CD4-positive, CD25-positive, alpha-beta regulatory T cell (primary cell): Measurements from ENCODE around the gene DDX10. TPM values are rescaled to one million over a fixed set of nuclear protein-coding genes. Genes with fewer than 3 reads are reported as not detected.
"Not testable (repeated sequence)": the region's sequence is repeated elsewhere in the genome, so short reads cannot be mapped to it uniquely, and the experiment has no call there.

Source experiments
- ATAC-seq, 2 donors: fragments of 150-1000 bp; cut with Tn5 transposase; one replicate each; pipeline ENCODE4 v1.10.0; 2021; ENCODE audit warnings: low read depth in 2 of 2, moderate number of reproducible peaks in 2 of 2, moderate library complexity in 1 of 2
- DNase-seq, 3 donors: peaks; one replicate each; pipeline versions ENCODE4 v3.0.0 to v3.0.0-alpha.2; 2012 to 2022; ENCODE audit warnings: mixed read lengths in 1 of 3
- H3K27ac ChIP-seq: one replicate; pipeline ENCODE4 v1.7.0; 2013; ENCODE audit warnings: mild to moderate bottlenecking, low read length; ENCODE audit not compliant: insufficient read depth, poor library complexity, severe bottlenecking
- H3K27me3 ChIP-seq: one replicate; pipeline ENCODE4 v1.7.0; 2013; ENCODE audit warnings: low read length; ENCODE audit not compliant: control insufficient read depth, insufficient read depth
- H3K36me3 ChIP-seq: one replicate; pipeline ENCODE4 v1.7.0; 2013; ENCODE audit warnings: mild to moderate bottlenecking, low read length, moderate library complexity; ENCODE audit not compliant: control insufficient read depth, insufficient read depth
- H3K4me1 ChIP-seq: 2 replicates; pipeline ENCODE4 v1.7.0; 2013; ENCODE audit warnings: mild to moderate bottlenecking, low read length; ENCODE audit not compliant: insufficient read depth, control insufficient read depth, poor library complexity, severe bottlenecking
- H3K4me3 ChIP-seq: one replicate; pipeline ENCODE4 v1.7.0; 2013; ENCODE audit warnings: low read depth, mild to moderate bottlenecking, low read length, moderate library complexity
- H3K9me3 ChIP-seq, 2 experiments: 1 replicate in 1 of 2; 2 replicates in 1 of 2; pipeline ENCODE4 v1.7.0; 2013; ENCODE audit warnings: low read length in 2 of 2, mild to moderate bottlenecking in 1 of 2, moderate library complexity in 1 of 2; ENCODE audit not compliant: control insufficient read depth in 2 of 2
- H3K27ac Mint-ChIP-seq, 3 donors: one replicate each; pipeline ENCODE4 v1.8.0; 2020 to 2022; ENCODE audit warnings: mild to moderate bottlenecking in 3 of 3, mixed read lengths in 3 of 3, moderate library complexity in 2 of 3
- H3K27me3 Mint-ChIP-seq: one replicate; pipeline ENCODE4 v1.8.0; 2022; ENCODE audit warnings: mild to moderate bottlenecking, mixed read lengths
- H3K36me3 Mint-ChIP-seq: one replicate; pipeline ENCODE4 v1.8.0; 2020; ENCODE audit warnings: mixed read lengths
- H3K4me1 Mint-ChIP-seq, 4 donors: one replicate each; pipeline ENCODE4 v1.8.0; 2020 to 2022; ENCODE audit warnings: mixed read lengths in 4 of 4, mild to moderate bottlenecking in 1 of 4
- H3K4me3 Mint-ChIP-seq, 4 donors: one replicate each; pipeline ENCODE4 v1.8.0; 2020 to 2022; ENCODE audit warnings: mild to moderate bottlenecking in 4 of 4, mixed read lengths in 4 of 4, moderate library complexity in 3 of 4
- H3K9me3 Mint-ChIP-seq, 7 donors: one replicate each; pipeline ENCODE4 v1.8.0; 2020 to 2022; ENCODE audit warnings: mixed read lengths in 7 of 7, mild to moderate bottlenecking in 3 of 7, moderate library complexity in 2 of 7
- polyA plus RNA-seq, 4 donors: library from polyadenylated mRNA; unstranded; fragments of 300-500 nt; fragmentation: Illumina TruSeq; gene quantifications; one replicate each; pipeline ENCODE4 v1.2.3, GENCODE V29; 2021
- total RNA-seq: library from RNA; stranded (reverse); gene quantifications from one replicate; pipeline ENCODE4 v1.2.3, GENCODE V29; 2022

The DDX10 gene
- total and polyA plus RNA-seq, 5 donors from 2014 or later, result 10.5 to 23.3 (median 14.0) TPM

DNA sequence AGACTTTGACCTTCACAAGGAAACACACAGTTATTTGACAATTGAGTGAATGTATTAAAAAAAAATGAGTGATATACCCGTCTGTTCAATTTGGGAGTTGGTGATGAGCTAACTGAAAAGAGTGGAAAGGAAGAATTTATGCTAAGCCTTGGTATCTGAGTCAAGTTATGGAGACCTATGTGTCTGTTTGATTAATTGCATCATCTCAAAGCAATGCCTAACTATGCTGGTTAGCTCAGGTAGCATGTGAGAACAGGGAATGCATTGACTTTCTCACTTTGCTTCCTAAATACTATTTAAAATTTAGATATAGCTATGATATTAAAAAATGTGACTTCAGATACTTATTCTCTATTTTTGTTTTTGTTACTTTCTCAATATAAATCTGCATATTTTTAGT is 110.5 kb downstream of the DDX10 start:
- peaks cover 35% of the 10 kb centered on the region for H3K36me3 Mint-ChIP-seq
- Histone ChIP-seq H3K9me3 (no peaks in the 10 kb centered on the region), H3K27me3 (no peaks in the 10 kb centered on the region), H3K27ac (no peak overlapping the region), H3K36me3 (no peaks in the 10 kb centered on the region), H3K4me3 (no peak overlapping the region), H3K4me1 (no peaks in the 10 kb centered on the region)
- no peaks in the 10 kb centered on the region for H3K27me3 Mint-ChIP-seq
- H3K4me1 Mint-ChIP-seq, result peaks cover 0 to 20% (median 7%) of the 10 kb centered on the region in 4 donors
- no peak overlapping the region for H3K27ac Mint-ChIP-seq
- H3K9me3 Mint-ChIP-seq, result peaks cover 0 to 5% (median 2%) of the 10 kb centered on the region in 7 donors
- no peak overlapping the region for H3K4me3 Mint-ChIP-seq
- ATAC-seq (no peak), DNase-seq (no peak)

DNA sequence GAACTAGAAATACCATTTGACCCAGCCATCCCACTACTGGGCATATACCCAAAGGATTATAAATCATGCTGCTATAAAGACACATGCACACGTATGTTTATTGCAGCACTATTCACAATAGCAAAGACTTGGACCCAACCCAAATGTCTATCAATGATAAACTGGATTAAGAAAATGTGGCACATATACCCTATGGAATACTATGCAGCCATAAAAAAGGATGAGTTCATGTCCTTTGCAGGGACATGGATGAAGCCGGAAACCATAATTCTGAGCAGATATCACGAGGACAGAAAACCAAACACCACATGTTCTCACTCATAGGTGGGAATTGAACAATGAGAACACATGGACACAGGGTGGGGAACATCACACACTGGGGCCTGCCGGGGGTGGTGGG is 114.3 kb downstream of the DDX10 start:
- H3K9me3 ChIP-seq, H3K27ac ChIP-seq, ATAC-seq, H3K27me3 ChIP-seq, H3K9me3 Mint-ChIP-seq, H3K27ac Mint-ChIP-seq, H3K4me3 ChIP-seq, H3K36me3 ChIP-seq, DNase-seq, H3K27me3 Mint-ChIP-seq, H3K4me1 ChIP-seq: not testable (repeated sequence)
- Mint-ChIP-seq H3K36me3 (peaks cover 16% of the 10 kb centered on the region), H3K4me1 (peaks cover 0 to 30% (median 21%) of the 10 kb centered on the region in 4 donors), H3K4me3 (peak overlapping the region in 1 of 4 donors; percentile 89)

DNA sequence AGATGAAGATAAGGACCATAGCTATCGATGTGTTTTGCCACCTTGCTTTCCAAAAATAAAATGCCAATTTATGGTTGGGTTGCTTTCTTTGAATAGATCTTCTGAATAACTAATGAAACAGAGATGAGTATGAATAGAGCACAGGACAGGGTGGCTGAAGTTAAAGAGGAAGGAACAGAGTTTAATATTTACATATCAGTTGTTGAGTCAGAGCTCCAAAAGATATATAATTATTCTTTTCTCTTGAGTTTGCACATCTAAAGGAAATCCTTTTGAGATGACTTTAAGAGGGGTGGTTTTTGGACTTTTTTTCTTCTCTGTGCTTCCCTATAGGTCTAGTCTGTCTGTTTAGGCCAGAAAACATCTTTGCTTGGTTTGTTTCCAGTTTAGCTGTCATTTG is 115.2 kb downstream of the DDX10 start:
- no peaks in the 10 kb centered on the region for H3K27me3 ChIP-seq
- Mint-ChIP-seq H3K36me3 (peaks cover 19% of the 10 kb centered on the region), H3K4me1 (peaks cover 0 to 34% (median 28%) of the 10 kb centered on the region in 4 donors), H3K27me3 (no peaks in the 10 kb centered on the region), H3K27ac (no peak overlapping the region), H3K9me3 (peaks cover 0 to 6% (median 2%) of the 10 kb centered on the region in 7 donors), H3K4me3 (no peak overlapping the region)
- H3K4me3 ChIP-seq, result no peak overlapping the region
- ATAC-seq (no peak), DNase-seq (no peak)
- no peaks in the 10 kb centered on the region for H3K9me3 ChIP-seq
- H3K4me1 ChIP-seq, result no peaks in the 10 kb centered on the region
- H3K36me3 ChIP-seq, result no peaks in the 10 kb centered on the region
- H3K27ac ChIP-seq, result no peak overlapping the region

DNA sequence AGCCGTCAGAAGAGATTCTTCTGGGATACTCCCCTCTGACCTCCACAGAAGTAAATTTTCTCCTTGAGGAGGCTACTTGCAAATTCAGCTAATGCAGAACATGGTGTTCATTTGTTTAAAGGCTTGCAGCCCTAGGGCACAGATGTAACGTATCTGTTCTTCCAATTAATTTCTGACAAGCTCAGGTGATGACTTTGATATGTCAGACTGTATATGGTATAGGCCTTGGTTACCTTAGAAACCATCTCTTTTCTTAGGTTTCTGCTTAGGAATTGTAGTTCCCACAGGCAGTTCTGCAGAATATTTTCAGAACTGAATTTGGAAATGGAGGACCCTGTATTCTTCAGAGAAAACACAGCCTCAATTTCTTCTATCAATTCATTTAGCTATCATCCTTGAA is 117.1 kb downstream of the DDX10 start:
- no peak overlapping the region for H3K27ac Mint-ChIP-seq
- H3K4me1 ChIP-seq, result no peaks in the 10 kb centered on the region

DNA sequence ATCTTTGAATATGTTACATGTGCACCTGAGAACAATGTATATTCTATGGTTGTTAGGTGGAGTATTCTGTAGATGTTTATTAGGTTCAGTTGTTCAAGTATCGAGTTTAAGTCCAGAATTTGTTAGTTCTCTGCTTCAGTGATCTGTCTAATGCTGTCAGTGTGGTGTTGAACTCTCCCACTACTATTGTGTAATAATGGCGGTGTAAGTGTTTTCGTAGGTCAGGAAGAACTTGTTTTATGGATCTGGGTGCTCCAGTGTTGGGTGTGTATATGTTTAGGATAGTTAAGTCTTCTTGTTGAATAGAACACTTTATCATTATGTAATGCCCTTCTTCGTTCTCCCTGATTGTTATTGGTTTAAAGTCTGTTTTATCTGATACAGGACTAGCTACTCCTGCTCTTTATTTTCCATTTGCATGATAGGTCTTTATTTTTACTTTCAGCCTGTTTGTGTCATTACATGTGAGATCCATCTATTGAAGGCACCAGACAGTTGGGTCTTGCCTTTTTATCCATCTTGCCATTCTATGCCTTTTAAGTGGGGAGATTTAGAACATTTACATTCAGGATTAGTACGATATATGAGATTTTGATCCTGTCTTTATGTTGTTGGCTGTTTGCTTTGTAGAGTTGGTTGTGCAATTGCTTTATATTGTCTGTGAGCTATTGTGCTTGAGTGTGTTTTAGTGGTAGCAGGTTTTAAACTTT is 121.6 kb downstream of the DDX10 start:
- Histone ChIP-seq H3K4me1 (no peaks in the 10 kb centered on the region), H3K36me3 (no peaks in the 10 kb centered on the region), H3K27ac (no peak overlapping the region), H3K4me3 (no peak overlapping the region), H3K27me3 (no peaks in the 10 kb centered on the region), H3K9me3 (no peaks in the 10 kb centered on the region)
- Mint-ChIP-seq H3K36me3 (peaks cover 12% of the 10 kb centered on the region), H3K27ac (no peak overlapping the region), H3K4me1 (peaks cover 26 to 57% (median 44%) of the 10 kb centered on the region in 4 donors), H3K4me3 (no peak overlapping the region), H3K9me3 (peaks cover 0 to 5% (median 1%) of the 10 kb centered on the region in 7 donors), H3K27me3 (no peaks in the 10 kb centered on the region)
- ATAC-seq (no peak), DNase-seq (no peak)

More for the DNA sequence above, 117.1 kb downstream of the DDX10 start:
- Histone ChIP-seq H3K9me3 (no peaks in the 10 kb centered on the region), H3K4me3 (no peak overlapping the region), H3K36me3 (no peaks in the 10 kb centered on the region), H3K27me3 (no peaks in the 10 kb centered on the region), H3K27ac (no peak overlapping the region)
- Mint-ChIP-seq H3K27me3 (no peaks in the 10 kb centered on the region), H3K4me3 (no peak overlapping the region), H3K36me3 (peaks cover 18% of the 10 kb centered on the region), H3K9me3 (peaks cover 0 to 7% (median 2%) of the 10 kb centered on the region in 7 donors), H3K4me1 (peaks cover 12 to 42% (median 38%) of the 10 kb centered on the region in 4 donors)
- no peak for DNase-seq
- no peak for ATAC-seq

DNA sequence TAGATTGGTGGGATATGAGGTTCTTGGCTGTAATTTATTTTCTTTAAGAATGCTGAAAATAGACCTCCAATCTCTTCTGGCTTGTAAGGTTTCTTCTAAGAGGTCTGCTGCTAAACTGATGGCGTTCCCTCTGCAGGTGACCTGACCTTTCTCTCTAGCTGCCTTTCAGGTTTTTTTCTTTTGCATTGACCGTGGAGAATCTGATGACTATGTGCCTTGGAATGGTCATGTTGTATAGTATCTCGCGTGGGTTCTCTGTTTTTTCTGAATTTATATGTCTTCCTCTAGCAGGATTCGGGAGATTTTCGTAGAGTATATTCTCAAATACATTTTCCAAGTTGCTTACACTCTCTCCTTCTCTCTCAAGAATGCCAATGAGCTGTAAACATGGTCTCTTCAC is 122.2 kb downstream of the DDX10 start:
- H3K4me1 ChIP-seq, result no peaks in the 10 kb centered on the region
- no peaks in the 10 kb centered on the region for H3K27me3 ChIP-seq
- Mint-ChIP-seq H3K36me3 (peaks cover 12% of the 10 kb centered on the region), H3K27me3 (no peaks in the 10 kb centered on the region), H3K4me1 (peaks cover 28 to 57% (median 45%) of the 10 kb centered on the region in 4 donors), H3K4me3 (no peak overlapping the region), H3K9me3 (peaks cover 0 to 5% (median 1%) of the 10 kb centered on the region in 7 donors), H3K27ac (no peak overlapping the region)
- ATAC-seq (no peak), DNase-seq (no peak)
- no peak overlapping the region for H3K27ac ChIP-seq
- no peaks in the 10 kb centered on the region for H3K36me3 ChIP-seq
- no peak overlapping the region for H3K4me3 ChIP-seq
- no peaks in the 10 kb centered on the region for H3K9me3 ChIP-seq

- no peak overlapping the region for H3K27ac Mint-ChIP-seq
- ATAC-seq, result no peak
Observed at GRCh38 chr11:108788565-108789199, 123.8 kb downstream of the DDX10 start.

More at GRCh38 chr11:108788565-108789199, 123.8 kb downstream of the DDX10 start:
- Mint-ChIP-seq H3K4me1 (peaks cover 35 to 52% (median 36%) of the 10 kb centered on the region in 4 donors), H3K4me3 (no peak overlapping the region), H3K27me3 (no peaks in the 10 kb centered on the region), H3K9me3 (peaks cover 0 to 3% (median 0%) of the 10 kb centered on the region in 7 donors), H3K36me3 (peaks cover 9% of the 10 kb centered on the region)
- Histone ChIP-seq H3K27ac (no peak overlapping the region), H3K9me3 (no peaks in the 10 kb centered on the region), H3K4me3 (no peak overlapping the region), H3K4me1 (no peaks in the 10 kb centered on the region), H3K36me3 (no peaks in the 10 kb centered on the region), H3K27me3 (no peaks in the 10 kb centered on the region)
- DNase-seq, result peak in 1 of 3 donors; percentile 36
